Muscle of leg (tissue), 11 donors: Measurements from ENCODE around the gene COL27A1. TPM values are rescaled to one million over a fixed set of nuclear protein-coding genes. Genes with fewer than 3 reads are reported as not detected.

Experiments used
- DNase-seq: peaks from one replicate; pipeline ENCODE4 v3.0.0; 2013
- H3K27ac ChIP-seq: one replicate; pipeline ENCODE4 v1.5.1; 2013; ENCODE audit warnings: mild to moderate bottlenecking, low read length, control low read depth
- H3K27me3 ChIP-seq: one replicate; pipeline ENCODE4 v1.6.1; 2013; ENCODE audit warnings: low read length; ENCODE audit not compliant: control insufficient read depth, insufficient read depth
- H3K36me3 ChIP-seq: one replicate; pipeline ENCODE4 v1.6.1; 2013; ENCODE audit warnings: low read length; ENCODE audit not compliant: control insufficient read depth, insufficient read depth
- H3K4me1 ChIP-seq: one replicate; pipeline ENCODE4 v1.6.1; 2013; ENCODE audit warnings: low read length; ENCODE audit not compliant: control insufficient read depth, insufficient read depth
- H3K4me3 ChIP-seq: one replicate; pipeline ENCODE4 v1.5.1; 2013; ENCODE audit warnings: low read length, control low read depth
- H3K9me3 ChIP-seq: replicated peaks from 2 replicates; pipeline ENCODE4 v1.6.1; 2013; ENCODE audit warnings: low read depth, low read length; ENCODE audit not compliant: control insufficient read depth
- WGBS: methylation state at CpG from one replicate; pipeline ENCODE4 v1.1.5; 2013; ENCODE audit warnings: missing lambda C conversion rate; ENCODE audit not compliant: insufficient coverage; 5-methylcytosine and 5-hydroxymethylcytosine counted together
- polyA plus RNA-seq, 8 donors: library from polyadenylated mRNA; unstranded; fragments of 120-200 nt; gene quantifications; one replicate each; pipeline versions ENCODE4 v1.2.1 to v1.2.3, GENCODE V29; 2013; ENCODE audit warnings: inconsistent platforms in 1 of 8, low replicate concordance in 1 of 8; ENCODE audit not compliant: insufficient read length in 8 of 8, insufficient read depth in 1 of 8
- total RNA-seq: library from RNA; stranded (reverse); fragments of 120-200 nt; gene quantifications from one replicate; pipeline ENCODE4 v1.2.4, GENCODE V29; 2013

Gene COL27A1
- total and polyA plus RNA-seq, 9 donors, result 22.1 to 41.3 (median 33.9) TPM

DNA sequence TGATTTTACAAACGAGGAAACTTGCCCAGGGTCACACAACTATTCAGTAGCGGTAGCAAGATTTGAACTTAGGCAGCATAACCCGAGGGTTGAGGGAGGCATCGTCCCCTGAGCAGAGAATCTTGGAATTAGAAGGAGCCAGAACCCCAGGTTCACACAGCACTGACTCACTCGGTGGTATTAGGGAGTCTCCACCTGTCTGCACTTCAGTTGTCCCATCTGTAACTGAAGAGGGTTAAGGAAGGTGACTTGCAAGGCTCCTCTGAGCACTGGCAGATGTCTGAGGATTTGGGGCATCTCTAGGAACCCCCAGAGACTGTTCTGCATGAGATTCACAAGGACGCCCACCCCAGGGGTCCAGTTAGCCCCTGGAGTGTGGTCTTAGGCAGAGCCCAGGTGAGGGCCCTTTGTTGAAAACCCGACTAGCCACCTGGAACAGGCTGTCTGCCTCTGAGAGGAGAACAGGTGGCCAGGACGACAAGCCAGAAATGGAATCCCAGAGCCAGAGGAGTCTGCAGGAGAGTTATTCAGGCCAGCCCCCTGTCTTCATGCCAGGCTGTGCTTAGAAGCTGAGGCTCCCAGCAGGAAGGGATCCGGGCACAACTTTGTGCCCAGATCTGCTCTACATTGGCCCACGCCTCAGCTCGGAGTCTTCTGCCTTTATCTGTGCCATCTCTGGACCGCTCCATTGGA is 117.5 kb downstream of the COL27A1 start:
- no peak overlapping the region for H3K27ac ChIP-seq
- H3K36me3 ChIP-seq, result peaks cover 21% of the 10 kb centered on the region
- peaks cover 2% of the 10 kb centered on the region for H3K27me3 ChIP-seq
- no peak overlapping the region for H3K4me3 ChIP-seq
- peaks cover 41% of the 10 kb centered on the region for H3K4me1 ChIP-seq
- WGBS, result 73% methylated on average over 8 of the region's 12 CpGs
- no peaks in the 10 kb centered on the region for H3K9me3 ChIP-seq
- DNase-seq, result peak; percentile 46

DNA sequence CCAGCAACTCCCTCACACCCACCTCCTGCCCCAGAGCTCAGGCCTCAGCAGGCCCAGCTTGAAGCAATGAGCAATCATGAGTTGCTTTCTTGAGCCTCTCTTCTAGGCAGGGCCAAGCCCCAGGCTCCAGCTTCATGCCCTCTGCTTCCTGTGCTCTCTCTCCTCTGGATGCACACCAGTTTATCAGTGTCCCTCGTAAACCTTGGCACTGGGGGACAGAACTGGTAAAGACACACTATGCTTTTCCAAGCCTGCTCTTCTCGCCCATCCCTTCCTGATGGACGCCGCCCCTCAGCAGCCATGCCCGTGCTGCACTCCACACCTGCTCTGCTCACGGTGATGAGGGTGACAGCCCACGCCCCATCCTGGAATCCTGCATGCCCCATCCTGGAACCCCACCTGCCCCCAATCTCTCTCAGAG is 118.1 kb downstream of the COL27A1 start:
- no peaks in the 10 kb centered on the region for H3K9me3 ChIP-seq
- no peak overlapping the region for H3K4me3 ChIP-seq
- peaks cover 21% of the 10 kb centered on the region for H3K36me3 ChIP-seq
- H3K27ac ChIP-seq, result no peak overlapping the region
- DNase-seq, result no peak
- H3K27me3 ChIP-seq, result peaks cover 2% of the 10 kb centered on the region
- peaks cover 42% of the 10 kb centered on the region for H3K4me1 ChIP-seq
- 84% methylated on average over 7 of the region's 7 CpGs for WGBS

DNA sequence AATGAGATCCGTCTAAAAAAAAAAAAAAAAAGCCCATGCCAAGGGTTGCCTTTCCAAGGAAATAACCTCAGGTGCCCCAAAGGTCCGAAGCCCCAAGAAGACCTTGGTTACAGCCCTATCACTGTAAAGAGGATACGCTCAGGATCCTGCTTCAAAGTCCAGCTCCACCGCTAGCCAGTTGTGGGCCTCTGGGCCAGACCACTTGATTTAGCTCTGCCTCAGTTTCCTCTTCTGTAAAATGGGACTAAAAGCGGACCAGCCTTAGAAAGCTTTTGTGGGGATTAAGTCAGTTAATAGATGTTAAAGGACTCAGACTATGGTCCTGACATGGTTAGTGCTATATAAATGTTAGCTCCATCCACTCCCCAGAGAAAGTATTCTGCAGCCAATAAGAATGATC is 118.9 kb downstream of the COL27A1 start:
- Histone ChIP-seq H3K4me3 (no peak overlapping the region), H3K27ac (no peak overlapping the region), H3K27me3 (peaks cover 2% of the 10 kb centered on the region), H3K9me3 (no peaks in the 10 kb centered on the region), H3K36me3 (peaks cover 24% of the 10 kb centered on the region), H3K4me1 (peaks cover 49% of the 10 kb centered on the region)
- 92% methylated on average over 4 of the region's 5 CpGs for WGBS
- DNase-seq, result no peak

DNA sequence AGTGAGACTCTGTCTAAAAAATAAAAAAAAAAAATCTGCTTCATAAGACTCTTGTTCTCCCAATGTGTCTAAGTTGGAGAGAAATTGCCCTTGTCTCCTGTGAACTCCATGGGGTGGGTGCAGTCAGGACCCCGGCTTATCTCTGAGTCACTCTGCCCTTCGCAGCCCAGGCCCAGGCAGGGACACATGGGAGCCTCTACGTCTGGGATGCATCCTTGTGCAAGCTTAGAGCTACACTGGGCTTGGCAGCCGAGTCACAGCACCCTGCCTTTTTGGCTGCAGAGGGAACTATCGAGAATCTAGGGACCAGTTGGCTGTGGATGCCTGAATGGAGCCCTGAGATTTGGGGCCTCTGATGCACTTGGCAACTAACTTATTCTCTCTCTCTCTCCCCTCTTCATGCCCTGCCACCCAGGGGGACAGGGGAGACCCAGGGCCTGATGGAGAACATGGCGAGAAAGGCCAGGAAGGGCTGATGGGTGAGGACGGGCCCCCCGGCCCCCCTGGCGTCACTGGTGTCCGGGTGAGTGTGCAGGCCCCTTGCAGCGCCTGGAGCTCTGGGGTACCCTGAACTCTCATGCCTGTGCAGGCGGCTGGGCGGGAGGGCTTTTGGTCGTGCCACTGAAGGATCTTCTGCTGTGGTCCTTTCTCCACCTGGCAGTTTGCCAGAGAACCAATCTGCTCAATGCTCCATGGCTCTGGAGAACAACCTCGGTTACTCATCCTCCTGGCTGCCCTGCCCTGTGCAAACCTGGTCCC is 120.1 kb downstream of the COL27A1 start:
- WGBS, result 82% methylated on average over 14 of the region's 15 CpGs

DNA sequence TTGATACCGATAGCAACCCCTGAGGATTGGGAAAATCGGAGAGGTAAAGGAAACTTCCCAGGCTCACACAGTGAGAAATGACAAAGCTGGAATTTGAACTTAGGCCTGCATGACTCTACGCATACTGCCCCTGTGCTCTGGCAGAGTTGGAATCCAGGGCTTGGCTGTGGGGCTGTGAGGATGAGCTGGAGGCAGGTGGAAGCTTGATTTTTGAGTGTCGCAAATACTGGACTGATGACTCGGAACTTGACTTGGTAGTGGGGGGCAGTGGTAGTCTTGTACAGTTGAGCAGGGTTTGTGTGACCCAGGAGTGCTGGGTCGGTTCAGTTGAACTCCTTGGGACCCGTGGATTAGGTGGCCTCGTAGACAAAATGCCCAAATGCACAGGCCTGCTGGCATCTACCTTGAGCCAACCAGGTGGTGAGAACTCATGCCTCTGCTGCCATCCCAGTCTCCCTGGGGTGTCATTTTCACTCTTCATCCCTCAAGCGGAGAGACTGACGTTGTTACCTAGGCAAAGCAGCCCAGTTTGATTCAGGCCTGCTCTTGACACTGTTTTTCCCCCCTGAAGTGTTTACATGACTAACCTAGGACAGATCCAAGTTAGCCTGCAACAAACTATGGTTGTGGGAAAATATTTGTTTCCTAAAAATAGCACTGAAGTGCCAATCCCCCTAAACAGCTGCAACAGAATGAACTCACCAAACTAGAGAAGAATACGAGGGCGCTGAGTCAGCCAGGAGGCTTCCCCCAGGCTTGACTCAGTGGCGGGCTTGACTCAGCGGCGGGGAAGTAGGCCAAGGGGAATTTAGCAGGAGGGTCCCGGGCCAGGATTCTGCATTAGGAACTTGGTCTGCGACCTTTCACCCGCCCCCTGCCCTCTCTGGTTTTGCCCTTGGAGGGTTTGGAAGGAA is 121.8 kb downstream of the COL27A1 start:
- peaks cover 64% of the 10 kb centered on the region for H3K4me1 ChIP-seq

More for the DNA sequence above, 120.1 kb downstream of the COL27A1 start:
- Histone ChIP-seq H3K9me3 (no peaks in the 10 kb centered on the region), H3K36me3 (peaks cover 17% of the 10 kb centered on the region), H3K27ac (no peak overlapping the region), H3K4me1 (peaks cover 54% of the 10 kb centered on the region), H3K27me3 (peaks cover 2% of the 10 kb centered on the region), H3K4me3 (no peak overlapping the region)
- peak; percentile 18 for DNase-seq

DNA sequence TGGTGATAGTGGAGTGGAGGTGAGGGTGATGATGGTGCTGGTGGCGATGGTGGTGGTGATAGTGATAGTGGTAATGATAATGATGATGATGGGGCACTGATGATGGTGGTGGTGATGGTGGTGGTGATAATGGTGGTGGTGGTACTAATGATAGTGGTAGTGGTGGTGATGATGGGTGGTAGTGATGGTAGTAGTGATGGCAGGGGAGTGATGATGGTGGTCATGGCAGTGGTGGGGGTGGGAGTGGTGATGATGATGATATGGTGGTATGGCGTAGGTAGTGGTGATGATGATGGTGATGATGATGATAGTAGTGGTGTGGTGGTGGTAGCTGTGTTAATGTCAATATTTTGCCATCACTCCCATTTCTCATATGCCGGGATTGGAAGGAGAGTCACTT is 123.0 kb downstream of the COL27A1 start:
- no peak overlapping the region for H3K27ac ChIP-seq
- no peak overlapping the region for H3K4me3 ChIP-seq
- peaks cover 2% of the 10 kb centered on the region for H3K27me3 ChIP-seq
- WGBS, result 100% methylated on average over 1 of the region's 3 CpGs
- H3K9me3 ChIP-seq, result no peaks in the 10 kb centered on the region
- DNase-seq, result no peak
- peaks cover 21% of the 10 kb centered on the region for H3K36me3 ChIP-seq
- H3K4me1 ChIP-seq, result peaks cover 68% of the 10 kb centered on the region

More for the DNA sequence above, 121.8 kb downstream of the COL27A1 start:
- Histone ChIP-seq H3K27me3 (peaks cover 2% of the 10 kb centered on the region), H3K9me3 (no peaks in the 10 kb centered on the region), H3K36me3 (peaks cover 17% of the 10 kb centered on the region), H3K4me3 (no peak overlapping the region), H3K27ac (peak overlapping the region; percentile 82)
- DNase-seq, result peak; percentile 88
- WGBS, result 70% methylated on average over 11 of the region's 18 CpGs

DNA sequence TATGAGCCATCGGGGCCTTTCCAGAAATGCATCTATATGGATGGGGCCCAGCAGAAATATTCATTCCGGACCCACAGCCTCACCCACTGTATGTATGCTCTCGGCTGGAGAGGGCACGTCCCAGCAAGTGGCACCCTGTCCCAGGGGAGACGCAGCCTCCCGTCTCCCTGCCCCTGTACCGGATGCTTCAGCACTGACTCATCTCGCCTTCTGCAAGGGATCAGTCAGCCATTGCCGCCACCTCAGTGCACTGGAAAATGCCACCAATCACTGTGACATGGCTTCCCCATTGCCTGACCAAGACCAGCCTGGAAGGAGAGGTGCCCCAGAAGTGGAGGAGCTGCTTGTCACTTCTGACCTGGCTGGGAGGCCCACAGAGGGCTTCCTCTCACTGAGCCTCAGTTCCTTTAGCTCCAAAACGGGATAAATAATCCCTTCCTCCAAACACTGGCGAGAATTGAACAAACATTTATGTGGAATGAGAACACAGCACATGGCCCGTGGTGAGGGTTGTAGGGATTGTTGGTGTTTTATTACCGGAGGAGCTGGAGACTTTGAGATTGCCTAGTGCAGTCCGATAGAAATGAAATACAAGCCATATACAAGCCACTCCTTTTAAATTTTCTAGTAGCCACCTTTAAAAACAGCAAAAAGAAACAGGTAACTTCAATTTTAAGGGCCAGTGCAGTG is 123.7 kb downstream of the COL27A1 start:
- H3K4me1 ChIP-seq, result peaks cover 67% of the 10 kb centered on the region

DNA sequence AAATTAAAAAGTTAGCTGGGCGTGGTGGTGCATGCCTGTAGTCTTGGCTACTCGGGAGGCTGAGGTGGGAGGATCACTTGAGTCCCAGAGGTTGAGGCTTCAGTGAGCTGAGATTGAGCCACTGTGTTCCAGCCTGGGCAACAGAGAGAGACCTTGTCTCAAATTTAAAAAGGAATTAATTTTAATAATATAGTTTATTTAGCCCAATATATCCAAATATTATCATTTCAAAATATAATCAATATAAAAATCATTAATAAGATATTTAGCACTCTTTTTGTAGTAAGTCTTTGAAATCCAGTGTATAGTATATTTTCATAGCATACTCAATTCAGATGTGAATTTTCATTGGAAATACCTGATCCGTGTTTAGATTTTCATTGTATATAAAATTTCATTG is 124.4 kb downstream of the COL27A1 start:
- peak; percentile 4 for DNase-seq
- 75% methylated on average over 2 of the region's 3 CpGs for WGBS
- H3K36me3 ChIP-seq, result peaks cover 25% of the 10 kb centered on the region
- peaks cover 70% of the 10 kb centered on the region for H3K4me1 ChIP-seq
- no peaks in the 10 kb centered on the region for H3K9me3 ChIP-seq
- H3K4me3 ChIP-seq, result no peak overlapping the region
- H3K27me3 ChIP-seq, result no peaks in the 10 kb centered on the region
- H3K27ac ChIP-seq, result no peak overlapping the region

More for the DNA sequence above, 123.7 kb downstream of the COL27A1 start:
- Histone ChIP-seq H3K4me3 (no peak overlapping the region), H3K36me3 (peaks cover 23% of the 10 kb centered on the region), H3K27ac (no peak overlapping the region), H3K9me3 (no peaks in the 10 kb centered on the region), H3K27me3 (peaks cover 2% of the 10 kb centered on the region)
- WGBS, result 66% methylated on average over 9 of the region's 14 CpGs
- DNase-seq, result peak; percentile 17

DNA sequence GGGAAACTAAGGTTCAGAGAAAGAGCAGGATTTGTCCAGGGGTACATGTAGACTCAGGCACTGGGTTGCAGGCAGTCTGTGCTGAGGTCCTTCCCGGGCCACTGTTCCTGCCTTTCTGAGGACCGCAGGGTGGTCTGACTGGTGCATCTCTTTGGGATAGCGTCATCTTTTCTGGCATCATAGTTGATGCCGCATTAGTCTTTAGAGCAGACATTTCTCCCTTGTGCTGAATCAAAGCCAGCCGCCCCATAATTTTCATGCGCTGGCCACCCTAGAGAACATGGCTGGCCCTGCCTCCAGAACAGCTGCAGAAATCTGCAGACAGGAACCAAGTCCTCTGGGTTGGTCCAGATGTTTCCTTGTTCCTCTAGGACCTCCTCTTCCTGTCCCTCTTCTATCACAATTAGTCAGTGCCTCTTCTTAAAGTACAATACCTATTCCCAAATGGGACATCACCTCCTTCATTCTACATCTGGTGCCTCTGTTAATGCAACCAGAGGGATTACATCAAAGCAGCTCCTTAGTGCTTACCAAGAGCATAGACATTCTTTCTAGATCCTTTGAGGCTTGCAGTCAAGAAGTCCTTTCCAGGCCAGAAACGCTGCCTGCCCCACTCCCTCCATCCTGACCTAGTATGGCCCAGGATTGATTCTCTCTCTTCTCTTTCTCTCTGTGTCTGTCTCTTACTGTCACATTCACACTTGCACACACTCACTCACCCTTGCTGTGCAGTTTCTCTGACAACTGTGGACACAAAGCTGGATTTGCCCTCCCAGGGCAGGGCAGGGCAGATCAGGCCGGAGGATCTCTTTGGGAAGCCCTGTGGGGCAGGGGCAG is 125.5 kb downstream of the COL27A1 start:
- peak; percentile 93 for DNase-seq
- Histone ChIP-seq H3K27ac (peak overlapping the region; percentile 90), H3K9me3 (no peaks in the 10 kb centered on the region), H3K36me3 (peaks cover 27% of the 10 kb centered on the region), H3K27me3 (no peaks in the 10 kb centered on the region), H3K4me3 (no peak overlapping the region), H3K4me1 (peaks cover 76% of the 10 kb centered on the region)
- 34% methylated on average over 7 of the region's 8 CpGs for WGBS
